Measurements from ENCODE around the gene TENM4.

DNA sequence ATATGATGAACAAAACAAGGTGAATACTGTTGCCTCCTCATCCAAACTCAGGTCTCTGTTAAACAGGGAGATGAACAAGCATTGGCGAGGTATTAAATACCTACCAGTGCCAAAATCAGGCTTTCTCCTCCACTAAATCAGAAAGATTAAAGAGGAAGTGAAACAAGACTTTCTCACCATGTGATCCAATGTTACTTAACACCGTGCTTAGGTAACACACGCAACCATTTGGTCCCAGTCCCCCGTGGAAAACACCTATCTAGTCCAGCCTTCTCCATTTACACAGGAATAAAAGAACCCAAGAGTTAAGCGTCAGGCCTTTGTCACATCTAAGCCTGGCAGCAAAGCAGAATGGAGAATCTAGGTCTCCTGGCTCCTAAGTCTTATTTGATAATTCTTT, 34.5 kb downstream of the TENM4 start:
- TF ChIP-seq SIN3A (IDR thresholded peaks at IDR 0.05; ENCODE audit: borderline replicate concordance, low read depth, low read length) (no peak), RFX5 (IDR thresholded peaks at IDR 0.05; ENCODE audit: low read length) (no peak)
- TF ChIP-seq, protein P1, sequence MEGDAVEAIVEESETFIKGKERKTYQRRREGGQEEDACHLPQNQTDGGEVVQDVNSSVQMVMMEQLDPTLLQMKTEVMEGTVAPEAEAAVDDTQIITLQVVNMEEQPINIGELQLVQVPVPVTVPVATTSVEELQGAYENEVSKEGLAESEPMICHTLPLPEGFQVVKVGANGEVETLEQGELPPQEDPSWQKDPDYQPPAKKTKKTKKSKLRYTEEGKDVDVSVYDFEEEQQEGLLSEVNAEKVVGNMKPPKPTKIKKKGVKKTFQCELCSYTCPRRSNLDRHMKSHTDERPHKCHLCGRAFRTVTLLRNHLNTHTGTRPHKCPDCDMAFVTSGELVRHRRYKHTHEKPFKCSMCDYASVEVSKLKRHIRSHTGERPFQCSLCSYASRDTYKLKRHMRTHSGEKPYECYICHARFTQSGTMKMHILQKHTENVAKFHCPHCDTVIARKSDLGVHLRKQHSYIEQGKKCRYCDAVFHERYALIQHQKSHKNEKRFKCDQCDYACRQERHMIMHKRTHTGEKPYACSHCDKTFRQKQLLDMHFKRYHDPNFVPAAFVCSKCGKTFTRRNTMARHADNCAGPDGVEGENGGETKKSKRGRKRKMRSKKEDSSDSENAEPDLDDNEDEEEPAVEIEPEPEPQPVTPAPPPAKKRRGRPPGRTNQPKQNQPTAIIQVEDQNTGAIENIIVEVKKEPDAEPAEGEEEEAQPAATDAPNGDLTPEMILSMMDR (IDR thresholded peaks at IDR 0.05), result no peak

Data from SK-N-SH (cell line).